Measurements from ENCODE around the gene F11.
A peak's percentile ranks its signal among the peaks of the same experiment; 100 is the strongest.
"Not testable (repeated sequence)": the region's sequence is repeated elsewhere in the genome, so short reads cannot be mapped to it uniquely, and the experiment has no call there.

- not testable (repeated sequence) for TF ChIP-seq SMAD3 (CRISPR knock-in tag; IDR thresholded peaks at IDR 0.05; ENCODE audit: borderline replicate concordance); ARID4B (CRISPR knock-in tag; IDR thresholded peaks at IDR 0.05; ENCODE audit: borderline replicate concordance); CTCF (IDR thresholded peaks at IDR 0.05); ELF4 (CRISPR knock-in tag; IDR thresholded peaks at IDR 0.05; ENCODE audit: low read depth)
- 0 out of 2 replicates have a peak, but pooled peaks have one; percentile 19 for TF ChIP-seq USF1 (CRISPR knock-in tag; IDR thresholded peaks at IDR 0.05)
Observed at GRCh38 chr4:186247062-186247752, 18.8 kb upstream of the F11 start.

All from WTC11 (cell line).